GM23248 (cell line): ENCODE data around the gene KDM7A.

Experiments
- EZH2 ChIP-seq: fragments of 200-600 bp; sonication (generic); IDR thresholded peaks from 2 replicates; pipeline ENCODE4 v1.6.1; 2018; ENCODE audit warnings: antibody characterized with exemption, mild to moderate bottlenecking; ENCODE audit not compliant: insufficient read depth, poor library complexity, severe bottlenecking
- EZH2phosphoT487 ChIP-seq: fragments of 200-600 bp; sonication (generic); IDR thresholded peaks from 2 replicates; pipeline ENCODE4 v1.6.1; 2018; ENCODE audit warnings: antibody characterized with exemption, moderate library complexity, mild to moderate bottlenecking, low read depth; ENCODE audit not compliant: insufficient read depth

GRCh38 chr7:140044251-140044650, 132.5 kb downstream of the KDM7A start:
- TF ChIP-seq EZH2, result no peak
- TF ChIP-seq EZH2phosphoT487, result no peak
